ENCODE data around the gene PSMB3. TPM values are rescaled to one million over a fixed set of nuclear protein-coding genes. Genes with fewer than 3 reads are reported as not detected.

PSMB3 gene
- total RNA-seq, 2 experiments from 2014 or later = 231 to 348 TPM

GRCh38 chr17:38703742-38704605 is 48.6 kb upstream of the PSMB3 start:
- peaks cover 37% of the 10 kb centered on the region for H3K79me2 ChIP-seq (ENCODE audit: insufficient read depth, low read depth, low read length)
- no TSS peak for BruUV-seq (replicated peaks)

GRCh38 chr17:38704606-38705522 is 47.7 kb upstream of the PSMB3 start, which contains the start of gene MLLT6:
Gene MLLT6 (plus strand): TSS chr17:38705273. CDS start chr17:38705633, 360 bp downstream.
- Histone ChIP-seq H3K4me1 (ENCODE audit: insufficient read depth, low read length, poor library complexity, severe bottlenecking) (peaks cover 38% of the 10 kb centered on the region), H3K9me3 (ENCODE audit: low read length) (no peaks in the 10 kb centered on the region), H3K4me2 (ENCODE audit: low read length) (peak within 1 kb of the TSS; percentile 100), H3K4me3 (ENCODE audit: low read depth, low read length, poor library complexity, severe bottlenecking) (peak within 1 kb of the TSS; percentile 90), H3K9me2 (ENCODE audit: insufficient read depth, low read length) (no peaks in the 10 kb centered on the region), H3K79me2 (ENCODE audit: insufficient read depth, low read depth, low read length) (peaks cover 37% of the 10 kb centered on the region), H3K27ac (ENCODE audit: low read depth, low read length, poor library complexity, severe bottlenecking) (peak within 1 kb of the TSS; percentile 92), H3K36me3 (ENCODE audit: insufficient read depth, low read length) (peaks cover 29% of the 10 kb centered on the region), H4K20me1 (ENCODE audit: insufficient read depth, low read length) (peaks cover 12% of the 10 kb centered on the region; the same call in 1 of the 2 replicates), H2AFZ (ENCODE audit: low read length) (peak within 1 kb of the TSS; percentile 44; the same call in 1 of the 2 replicates)
- POLR2A ChIA-PET = interaction anchor here (0.5 to 1.7 kb wide), 4 partner anchors 14 to 164 kb away, joined by 3 to 6 read pairs (median 4); no protein-coding TSS in a partner anchor
- TF ChIP-seq EZH2phosphoT487 (IDR thresholded peaks at IDR 0.05; ENCODE audit: borderline replicate concordance, low read depth, low read length) (no peak), CTCF (conservative IDR thresholded peaks at IDR 0.05; ENCODE audit: low read length) (no peak)
- TSS peak; percentile 45 for BruUV-seq (replicated peaks)
- DNase-seq (ENCODE audit: low spot score) = peak; percentile 89
- CTCF ChIA-PET (ENCODE audit: unreplicated experiment) = no interaction called here
- intact Hi-C loops (cut with micrococcal nuclease; ENCODE audit: unreplicated experiment) = loop anchor here (1.0 kb wide), 1 partner anchor 29 kb away; no protein-coding TSS in a partner anchor

More at GRCh38 chr17:38703742-38704605, 48.6 kb upstream of the PSMB3 start:
- intact Hi-C loops (cut with micrococcal nuclease; ENCODE audit: unreplicated experiment) = loop anchor here (1.0 to 2.0 kb wide), 2 partner anchors 24 to 43 kb away; no protein-coding TSS in a partner anchor
- TF ChIP-seq EZH2phosphoT487 (IDR thresholded peaks at IDR 0.05; ENCODE audit: borderline replicate concordance, low read depth, low read length) (no peak), CTCF (conservative IDR thresholded peaks at IDR 0.05; ENCODE audit: low read length) (peak; percentile 25; the same call in 1 of the 2 replicates)
- CTCF ChIA-PET (ENCODE audit: unreplicated experiment) = no interaction called here
- no peaks in the 10 kb centered on the region for H3K9me2 ChIP-seq (ENCODE audit: insufficient read depth, low read length)
- peak overlapping the region; percentile 100 for H3K4me2 ChIP-seq (ENCODE audit: low read length)
- POLR2A ChIA-PET = interaction anchor here (1.0 kb wide), 2 partner anchors 14 to 27 kb away, joined by 3 to 4 read pairs; no protein-coding TSS in a partner anchor
- peaks cover 38% of the 10 kb centered on the region for H3K4me1 ChIP-seq (ENCODE audit: insufficient read depth, low read length, poor library complexity, severe bottlenecking)
- peak overlapping the region; percentile 81 for H3K4me3 ChIP-seq (ENCODE audit: low read depth, low read length, poor library complexity, severe bottlenecking)
- peak; percentile 94 for DNase-seq (ENCODE audit: low spot score)
- H3K36me3 ChIP-seq (ENCODE audit: insufficient read depth, low read length) = peaks cover 20% of the 10 kb centered on the region
- peaks cover 12% of the 10 kb centered on the region; the same call in 1 of the 2 replicates for H4K20me1 ChIP-seq (ENCODE audit: insufficient read depth, low read length)
- H2AFZ ChIP-seq (ENCODE audit: low read length) = peak overlapping the region; percentile 44; the same call in 1 of the 2 replicates
- no peaks in the 10 kb centered on the region for H3K9me3 ChIP-seq (ENCODE audit: low read length)
- peak overlapping the region; percentile 92 for H3K27ac ChIP-seq (ENCODE audit: low read depth, low read length, poor library complexity, severe bottlenecking)
